Pancreas (tissue), 10 donors: ENCODE measurements around the gene ZNF628. TPM values are rescaled to one million over a fixed set of nuclear protein-coding genes. Genes with fewer than 3 reads are reported as not detected.

Experiments
- ATAC-seq, 4 donors: fragments of 200-7000 bp; cut with Tn5 transposase; one replicate each; pipeline versions ENCODE4 v1.8.0 to v1.9.1; 2020; ENCODE audit warnings: mild to moderate bottlenecking in 4 of 4, moderate library complexity in 4 of 4
- DNase-seq, 6 donors: peaks; one replicate each; pipeline ENCODE4 v3.0.0-alpha.2; 2020
- FAIRE-seq: peaks from 2 replicates; lab custom pipeline; 2012; peaks lifted over from hg19 to GRCh38; lab: Jason Lieb, UNC
- H3K27ac ChIP-seq, 4 donors: fragments of 200-600 bp; sonication (generic); 1 replicate in 3 of 4; 2 replicates in 1 of 4; pipeline versions ENCODE4 v1.5.0 to v1.8.0; 2020
- H3K27me3 ChIP-seq, 4 donors: fragments of 200-600 bp; one replicate each; pipeline ENCODE4 v1.8.0; 2021
- H3K36me3 ChIP-seq, 3 donors: fragments of 200-600 bp; sonication (generic) in 1 of 3; one replicate each; pipeline versions ENCODE4 v1.5.0 to v1.8.0; 2020 to 2021
- H3K4me1 ChIP-seq, 3 donors: fragments of 200-600 bp; one replicate each; pipeline ENCODE4 v1.8.0; 2021
- H3K4me3 ChIP-seq, 4 donors: fragments of 200-600 bp; sonication (generic) in 2 of 4; one replicate each; pipeline versions ENCODE4 v1.5.0 to v1.8.0; 2020 to 2021
- H3K9me3 ChIP-seq, 4 donors: fragments of 200-600 bp; one replicate each; pipeline ENCODE4 v1.8.0; 2021
- WGBS, 2 donors: extraction: QIAGEN DNeasy Blood & Tissue Kit; methylation state at CpG; one replicate each; pipeline ENCODE4 v1.1.7; 2013; 5-methylcytosine and 5-hydroxymethylcytosine counted together
- intact Hi-C, 3 donors: fragments of 100-400 bp; cut with DNase I; formaldehyde crosslinking; loops; one replicate each; pipeline versions ENCODE4 v1.11.1 to v1.14.2; 2022
- polyA plus RNA-seq, 2 donors: library from polyadenylated mRNA; stranded (reverse); fragments of 200-250 nt; gene quantifications; one replicate each; pipeline ENCODE4 v1.2.3, GENCODE V29; 2013
- total RNA-seq, 6 donors: library from RNA; stranded (reverse); fragmentation: NEBNext Ultra II Directional in 4 of 6; extraction: Animal tissue kit (Norgen Biotek cat#: 25700) in 4 of 6; gene quantifications; one replicate each; pipeline versions ENCODE4 v1.2.1 to v1.2.4, GENCODE V29; 2021 to 2023
- TF ChIP-seq, protein P1 (sequence below), 4 donors: fragments of 200-600 bp; sonication (generic) in 3 of 4; IDR thresholded peaks; one replicate each; pipeline versions ENCODE4 v1.5.0 to v1.8.0; 2021; ENCODE audit warnings: antibody characterized with exemption in 4 of 4
- donor health status: healthy with polysubstance abuse.
- donor health status: DM: no; HTN: no; CAD: no; lungs with moderate emphysema.
- donor health status: DM: no; HTN: no; CAD: no.
- donor health status: control.
- donor health status: control.
- donor health status: Bipolar disorder and iron deficiency.
- donor health status: DM: yes; HTN: yes; CAD: no.
- donor health status: DM: no; HTN: no; CAD: no.
- donor health status: DM: no; HTN: no; CAD: no.
- donor health status: DM: yes; HTN: yes; CAD: no.

The ZNF628 gene
- total and polyA plus RNA-seq, 8 donors = 2.6 to 7.8 (median 4.1) TPM

- no peaks in the 10 kb centered on the region for H3K4me1 ChIP-seq
- intact Hi-C loops = no loop called here
- no peaks in the 10 kb centered on the region for H3K36me3 ChIP-seq
- no peak for ATAC-seq
- FAIRE-seq = no peak
- H3K27ac ChIP-seq = no peak overlapping the region
- no peaks in the 10 kb centered on the region for H3K9me3 ChIP-seq
- WGBS, 2 donors = 56 to 66% methylated on average over 14 of the region's 14 CpGs
- DNase-seq = no peak
- TF ChIP-seq, protein P1, sequence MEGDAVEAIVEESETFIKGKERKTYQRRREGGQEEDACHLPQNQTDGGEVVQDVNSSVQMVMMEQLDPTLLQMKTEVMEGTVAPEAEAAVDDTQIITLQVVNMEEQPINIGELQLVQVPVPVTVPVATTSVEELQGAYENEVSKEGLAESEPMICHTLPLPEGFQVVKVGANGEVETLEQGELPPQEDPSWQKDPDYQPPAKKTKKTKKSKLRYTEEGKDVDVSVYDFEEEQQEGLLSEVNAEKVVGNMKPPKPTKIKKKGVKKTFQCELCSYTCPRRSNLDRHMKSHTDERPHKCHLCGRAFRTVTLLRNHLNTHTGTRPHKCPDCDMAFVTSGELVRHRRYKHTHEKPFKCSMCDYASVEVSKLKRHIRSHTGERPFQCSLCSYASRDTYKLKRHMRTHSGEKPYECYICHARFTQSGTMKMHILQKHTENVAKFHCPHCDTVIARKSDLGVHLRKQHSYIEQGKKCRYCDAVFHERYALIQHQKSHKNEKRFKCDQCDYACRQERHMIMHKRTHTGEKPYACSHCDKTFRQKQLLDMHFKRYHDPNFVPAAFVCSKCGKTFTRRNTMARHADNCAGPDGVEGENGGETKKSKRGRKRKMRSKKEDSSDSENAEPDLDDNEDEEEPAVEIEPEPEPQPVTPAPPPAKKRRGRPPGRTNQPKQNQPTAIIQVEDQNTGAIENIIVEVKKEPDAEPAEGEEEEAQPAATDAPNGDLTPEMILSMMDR (IDR thresholded peaks at IDR 0.05) = no peak
- no peaks in the 10 kb centered on the region for H3K27me3 ChIP-seq
- no peak overlapping the region for H3K4me3 ChIP-seq
Measured at GRCh38 chr19:55520691-55521292, 44.4 kb downstream of the ZNF628 start.

DNA sequence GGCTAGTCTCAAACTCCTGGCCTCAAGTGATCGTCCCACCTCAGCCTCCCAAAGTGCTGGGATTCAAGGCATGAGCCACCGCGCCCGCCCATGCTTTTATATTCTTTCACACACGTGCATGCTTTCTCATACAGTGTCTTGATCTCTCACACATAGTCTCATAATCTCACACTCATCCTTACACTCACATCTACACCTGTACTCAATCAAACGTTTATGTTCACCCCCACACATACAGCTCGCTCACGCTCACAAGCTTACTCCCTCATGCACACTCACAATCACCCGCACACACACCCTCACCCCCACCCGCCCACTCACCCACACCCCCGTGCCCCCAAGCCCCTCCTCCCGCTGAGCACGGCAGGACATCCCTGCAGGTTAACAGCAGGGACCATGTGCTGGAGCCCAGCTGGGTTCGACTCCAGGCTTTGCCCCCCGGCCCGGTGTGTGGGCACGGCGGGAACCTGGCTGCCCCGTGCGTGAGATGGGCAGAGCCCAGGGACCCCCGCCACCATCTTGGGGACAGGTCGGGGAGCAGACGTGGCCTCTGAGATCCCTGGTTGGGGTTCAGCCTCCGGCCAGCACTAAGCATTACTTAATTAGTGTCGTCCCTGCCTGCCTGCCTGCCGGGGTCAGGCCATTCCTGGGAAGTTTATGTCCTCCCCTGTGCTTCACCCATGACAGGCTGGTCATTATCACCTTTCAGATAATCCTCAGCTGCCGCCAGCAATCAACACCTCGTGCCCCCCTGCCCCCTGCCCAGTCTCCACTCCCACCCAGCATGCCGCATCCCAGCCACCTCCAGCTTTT is 49.1 kb downstream of the ZNF628 start:
- no peaks in the 10 kb centered on the region for H3K9me3 ChIP-seq
- H3K4me3 ChIP-seq = no peak overlapping the region

GRCh38 chr19:55526216-55527196 is 50.1 kb downstream of the ZNF628 start:
- WGBS, 2 donors = 19 to 20% methylated on average over 35 of the region's 35 CpGs
- H3K27ac ChIP-seq = no peak overlapping the region
- H3K9me3 ChIP-seq = no peaks in the 10 kb centered on the region
- FAIRE-seq = no peak
- no peaks in the 10 kb centered on the region for H3K36me3 ChIP-seq
- TF ChIP-seq, protein P1 (IDR thresholded peaks at IDR 0.05) = no peak
- H3K4me3 ChIP-seq = no peak overlapping the region
- peak; percentile 61 to 86 (median 83) for ATAC-seq
- intact Hi-C loops = no loop called here
- peak; percentile 57 to 85 (median 72) for DNase-seq
- peaks cover 0 to 5% (median 0%) of the 10 kb centered on the region in 3 donors for H3K4me1 ChIP-seq
- H3K27me3 ChIP-seq = no peaks in the 10 kb centered on the region

More for the DNA sequence above, 49.1 kb downstream of the ZNF628 start:
- intact Hi-C loops = no loop called here
- TF ChIP-seq, protein P1 (IDR thresholded peaks at IDR 0.05) = no peak
- Histone ChIP-seq H3K27ac (no peak overlapping the region), H3K36me3 (no peaks in the 10 kb centered on the region), H3K4me1 (peaks cover 0 to 5% (median 0%) of the 10 kb centered on the region in 3 donors), H3K27me3 (no peaks in the 10 kb centered on the region)
- WGBS, 2 donors = 40 to 42% methylated on average over 28 to 29 of the region's 29 CpGs
- DNase-seq (no peak), FAIRE-seq (no peak), ATAC-seq (no peak)

DNA sequence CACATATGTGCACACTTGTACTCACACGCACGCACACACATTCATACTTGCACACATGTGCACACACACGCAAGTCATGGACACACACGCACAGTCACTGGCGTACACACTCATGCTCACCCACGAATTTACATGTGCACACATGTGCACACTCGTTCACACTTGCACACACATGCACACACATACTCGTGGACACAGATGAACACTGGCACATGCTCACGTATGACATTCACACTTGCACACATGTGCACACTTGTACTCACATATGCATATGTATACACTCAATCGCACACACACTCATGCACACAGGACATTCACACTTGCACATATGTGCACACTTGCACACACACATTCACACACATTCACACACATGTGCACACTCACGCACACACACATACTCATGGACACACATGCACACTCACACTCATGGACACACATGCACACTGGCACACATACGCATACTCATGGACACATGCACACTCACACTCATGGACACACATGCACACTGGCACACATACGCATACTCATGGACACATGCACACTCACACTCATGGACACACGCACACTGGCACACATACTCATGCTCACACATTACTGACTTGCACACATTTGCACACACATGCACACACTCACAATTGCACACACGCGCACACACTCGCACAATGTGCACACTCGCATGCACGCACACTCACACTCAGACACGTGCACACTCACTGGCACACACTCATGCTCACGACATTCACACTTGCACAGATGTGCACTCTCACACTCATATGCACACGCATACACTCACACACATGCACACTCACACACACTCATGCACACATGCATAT is 51.0 kb downstream of the ZNF628 start:
- Histone ChIP-seq H3K4me1 (peaks cover 0 to 5% (median 0%) of the 10 kb centered on the region in 3 donors), H3K9me3 (no peaks in the 10 kb centered on the region), H3K27ac (no peak overlapping the region), H3K4me3 (no peak overlapping the region), H3K36me3 (no peaks in the 10 kb centered on the region), H3K27me3 (no peaks in the 10 kb centered on the region)
- no peak for DNase-seq
- intact Hi-C loops = no loop called here
- no peak for FAIRE-seq
- no peak for ATAC-seq
- TF ChIP-seq, protein P1 (IDR thresholded peaks at IDR 0.05) = no peak
- WGBS, 2 donors = 66 to 80% methylated on average over 22 of the region's 22 CpGs
